ENCODE results near the gene GSTA5.
"Not testable (repeated sequence)": the region's sequence is repeated elsewhere in the genome, so short reads cannot be mapped to it uniquely, and the experiment has no call there.

GSTA5 gene

GRCh38 chr6:52830869-52831268 is 9.7 kb downstream of the GSTA5 start:
- not testable (repeated sequence) for DNase-seq

DNA sequence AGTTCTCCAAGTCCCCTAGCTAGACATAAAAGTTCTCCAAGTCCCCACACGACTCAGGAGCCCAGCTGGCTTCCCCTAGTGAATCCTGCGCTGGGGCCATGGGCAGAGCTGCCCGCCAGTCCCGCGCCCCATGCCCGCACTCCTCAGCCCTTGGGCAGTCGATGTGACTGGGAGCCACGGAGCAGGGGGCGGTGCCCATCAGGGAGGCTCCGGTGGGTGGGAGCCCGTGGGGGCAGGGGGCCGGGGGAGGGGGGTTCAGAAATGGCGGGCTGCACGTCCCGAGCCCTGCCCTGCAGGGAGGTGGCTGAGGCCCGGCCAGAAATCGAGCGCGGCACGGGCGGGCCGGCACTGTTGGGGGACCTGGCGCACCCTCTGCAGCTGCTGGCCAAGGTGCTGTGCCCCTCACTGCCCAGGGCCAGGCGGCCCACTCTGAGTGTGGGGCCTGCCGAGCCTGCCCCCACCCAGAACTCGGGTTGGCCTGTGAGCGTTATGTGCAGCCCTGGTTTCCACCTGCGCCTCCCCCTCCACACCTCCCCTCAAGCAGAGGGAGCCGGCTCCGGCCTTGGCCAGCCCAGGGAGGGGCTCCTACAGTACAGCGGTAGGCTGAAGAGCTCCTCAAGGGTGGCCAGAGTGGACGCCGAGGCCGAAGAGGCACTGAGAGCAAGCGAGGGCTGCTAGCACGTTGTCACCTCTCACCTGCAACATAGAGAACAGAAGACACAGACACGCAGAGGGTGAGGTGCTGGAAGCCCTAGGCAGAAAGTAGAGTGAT is 11.4 kb downstream of the GSTA5 start:
- no peak for DNase-seq

DNA sequence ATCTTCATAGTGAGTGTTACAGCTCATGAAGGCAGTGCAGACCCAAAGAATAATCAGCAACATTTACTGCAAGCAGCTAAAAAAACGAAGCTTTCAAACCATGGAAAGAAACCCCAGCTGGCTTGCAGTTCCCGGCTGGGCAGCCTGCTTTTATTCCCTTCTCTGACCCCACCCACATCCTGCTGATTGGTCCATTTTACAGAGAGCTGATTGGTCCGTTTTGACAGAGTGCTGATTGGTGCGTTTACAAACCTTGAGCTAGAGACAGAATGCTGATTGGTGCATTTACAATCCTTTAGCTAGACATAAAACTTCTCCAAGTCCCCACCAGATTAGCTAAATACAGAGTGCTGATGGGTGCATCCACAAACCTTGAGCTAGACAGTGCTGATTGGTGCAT is 12.0 kb downstream of the GSTA5 start:
- not testable (repeated sequence) for DNase-seq

- DNase-seq, result not testable (repeated sequence)
Measured at GRCh38 chr6:52827073-52827783, 13.4 kb downstream of the GSTA5 start.

- DNase-seq, result no peak
Measured at GRCh38 chr6:52826513-52826912, 14.1 kb downstream of the GSTA5 start.

- not testable (repeated sequence) for DNase-seq
Measured at GRCh38 chr6:52825900-52826459, 14.6 kb downstream of the GSTA5 start.

DNA sequence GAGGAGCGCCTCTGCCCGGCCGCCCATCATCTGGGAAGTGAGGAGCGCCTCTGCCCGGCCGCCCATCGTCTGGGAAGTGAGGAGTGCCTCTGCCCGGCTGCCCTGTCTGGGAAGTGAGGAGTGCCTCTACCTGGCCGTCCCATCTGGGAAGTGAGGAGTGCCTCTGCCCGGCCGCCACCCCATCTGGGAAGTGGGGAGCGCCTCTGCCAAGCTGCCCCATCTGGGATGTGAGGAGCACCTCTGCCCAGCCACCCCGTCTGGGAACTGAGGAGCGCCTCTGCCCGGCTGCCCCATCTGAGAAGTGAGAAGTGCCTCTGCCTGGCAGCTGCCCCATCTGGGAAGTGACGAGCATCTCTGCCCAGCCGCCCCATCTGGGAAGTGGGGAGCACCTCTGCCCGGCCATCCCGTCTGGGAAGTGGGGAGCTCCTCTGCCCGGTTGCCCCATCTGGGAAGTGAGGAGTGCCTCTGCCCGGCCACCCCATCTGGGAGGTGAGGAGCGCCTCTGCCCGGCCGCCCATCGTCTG is 15.3 kb downstream of the GSTA5 start:
- DNase-seq, result not testable (repeated sequence)

GRCh38 chr6:52821842-52822241 is 18.8 kb downstream of the GSTA5 start:
- DNase-seq, result no peak

- no peak for DNase-seq
Measured at GRCh38 chr6:52820198-52820597, 20.4 kb downstream of the GSTA5 start.

GRCh38 chr6:52815167-52816092 is 25.2 kb downstream of the GSTA5 start:
- DNase-seq, result peak; percentile 47

DNA sequence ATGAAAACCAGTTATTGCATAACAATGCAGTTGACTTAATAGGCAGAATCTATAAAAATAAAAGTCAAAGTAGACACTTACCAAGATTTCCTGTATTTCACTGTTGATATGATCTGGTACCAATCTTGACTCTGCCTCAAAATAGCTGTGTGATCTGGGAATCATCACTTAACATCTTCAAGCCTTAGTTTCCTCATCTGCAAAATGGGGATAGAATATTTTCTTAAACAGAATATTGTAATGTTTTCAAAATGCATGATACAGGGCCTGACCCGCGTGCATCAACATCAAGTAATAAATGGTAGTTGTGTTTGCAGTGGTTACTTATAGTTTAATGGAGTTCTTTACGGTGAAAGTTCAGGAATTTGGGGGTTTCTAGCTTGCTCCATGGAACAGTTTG is 26.1 kb downstream of the GSTA5 start:
- DNase-seq, result not testable (repeated sequence)

- DNase-seq, result not testable (repeated sequence)
Measured at GRCh38 chr6:52809777-52810176, 30.8 kb downstream of the GSTA5 start.

DNA sequence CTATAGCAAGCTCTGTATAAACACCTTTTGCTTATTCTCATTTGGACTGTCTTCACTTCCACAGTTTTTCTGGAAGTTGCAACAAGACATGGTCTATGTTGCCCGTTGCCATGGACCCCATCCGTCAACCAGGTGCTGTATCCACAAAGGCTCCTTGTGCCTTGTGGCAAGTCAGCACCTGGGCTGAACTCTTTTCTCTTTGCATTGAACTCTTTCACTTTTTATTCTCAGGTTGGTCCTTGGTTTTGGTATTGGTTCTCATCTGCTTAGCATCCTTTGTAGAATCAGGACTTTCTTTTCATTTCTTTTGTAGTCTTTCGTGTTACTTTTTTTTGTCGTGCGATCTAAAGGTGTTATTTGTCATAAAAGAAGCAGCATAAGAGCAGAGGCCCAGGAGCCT is 32.0 kb downstream of the GSTA5 start:
- DNase-seq, result no peak

DNA sequence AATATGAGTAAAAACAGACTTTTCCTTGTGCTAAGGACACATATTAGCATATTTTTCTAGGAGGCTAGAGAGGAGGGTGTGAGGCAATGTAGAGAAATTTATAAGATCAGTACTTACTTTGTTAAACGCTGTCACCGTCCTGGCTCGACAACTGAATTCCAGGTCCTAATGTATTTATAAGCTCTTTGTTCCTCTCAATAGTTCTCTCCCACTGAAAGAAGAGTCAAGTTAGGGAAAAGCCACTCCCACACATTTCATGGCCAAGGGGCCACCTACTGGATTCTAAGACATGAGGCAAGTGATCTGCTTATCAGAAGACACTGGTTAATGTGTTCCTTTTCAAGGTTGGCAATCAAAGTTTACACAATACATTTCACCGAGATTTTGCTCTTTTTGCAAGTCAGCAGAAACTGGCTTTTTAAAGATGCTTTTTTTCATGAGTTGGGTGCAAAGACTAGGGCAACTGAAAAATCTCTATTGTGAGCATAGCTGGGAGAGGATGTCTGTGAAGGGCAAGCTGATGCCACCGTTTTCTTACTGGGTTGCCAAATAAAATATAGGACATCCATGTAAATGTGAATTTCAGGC is 36.9 kb downstream of the GSTA5 start, which contains the start of gene GSTA1:
Gene GSTA1, minus strand, starts transcription at position 149 of the 588 bp plus-strand sequence. CDS start 4,549 bp downstream, outside the sequence.
- not testable (repeated sequence) for DNase-seq

GRCh38 chr6:52802806-52803205 is 37.8 kb downstream of the GSTA5 start:
- DNase-seq, result no peak

- no peak for DNase-seq
Measured at GRCh38 chr6:52801188-52801841, 39.3 kb downstream of the GSTA5 start.

- not testable (repeated sequence) for DNase-seq
Measured at GRCh38 chr6:52799272-52799671, 41.3 kb downstream of the GSTA5 start.

GRCh38 chr6:52794366-52794765 is 46.2 kb downstream of the GSTA5 start:
- not testable (repeated sequence) for DNase-seq

DNA sequence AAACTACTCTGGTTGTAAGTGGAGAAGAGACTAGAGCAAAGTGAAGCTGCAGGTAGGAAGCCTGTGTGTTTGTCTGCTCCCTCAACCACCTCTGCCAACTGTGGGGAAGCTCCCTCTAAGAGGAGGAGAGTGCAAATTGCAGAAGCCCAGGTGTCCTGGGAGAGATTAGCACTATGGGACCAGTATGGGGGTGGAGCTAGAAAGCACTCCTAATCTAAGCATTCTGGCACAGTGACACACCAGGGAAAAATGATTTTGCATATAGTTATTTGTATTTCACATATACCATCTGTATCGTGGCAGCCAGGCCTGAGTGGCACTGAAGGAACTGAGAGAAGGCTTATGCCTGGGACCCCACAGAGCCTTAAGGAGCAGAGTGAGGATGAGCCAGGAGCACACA is 49.8 kb downstream of the GSTA5 start:
- DNase-seq, result no peak

DNA sequence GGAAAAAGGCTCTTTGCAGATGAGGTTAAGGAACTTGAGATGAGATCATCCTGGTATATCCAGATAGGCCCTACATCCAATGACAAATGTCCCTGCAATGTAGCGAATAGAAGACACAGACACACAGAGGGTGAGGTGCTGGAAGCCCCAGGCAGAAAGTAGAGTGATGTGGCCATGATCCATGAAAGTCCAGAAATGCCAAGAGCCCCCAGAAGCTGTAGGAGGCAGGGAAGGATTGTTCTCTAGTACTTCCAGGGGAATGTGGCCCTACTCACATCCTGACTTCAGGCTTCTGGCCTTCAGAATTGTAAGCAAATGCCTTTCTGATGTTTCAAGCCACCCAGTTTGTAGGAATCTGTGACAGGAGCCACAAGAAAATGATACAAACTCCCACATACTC is 51.0 kb downstream of the GSTA5 start:
- not testable (repeated sequence) for DNase-seq

GRCh38 chr6:52788478-52788877 is 52.1 kb downstream of the GSTA5 start:
- DNase-seq, result no peak

Data from CD4-positive, alpha-beta T cell treated with Interleukin-12 subunit alpha and Interleukin-12 subunit beta, for 1 hour (primary cell).